Stimulated activated CD8-positive, alpha-beta memory T cell treated with anti-CD3 and anti-CD28 coated beads, Interleukin-15, amount 100 ng/mL, for 48 hours (primary cell): Measurements from ENCODE around the gene CARD14.
"Not testable (repeated sequence)": the region's sequence is repeated elsewhere in the genome, so short reads cannot be mapped to it uniquely, and the experiment has no call there.

Experiments used
- DNase-seq, 2 donors: peaks; one replicate each; pipeline ENCODE4 v3.0.0-alpha.2; 2020; ENCODE audit warnings: low read depth in 2 of 2

CARD14 gene

DNA sequence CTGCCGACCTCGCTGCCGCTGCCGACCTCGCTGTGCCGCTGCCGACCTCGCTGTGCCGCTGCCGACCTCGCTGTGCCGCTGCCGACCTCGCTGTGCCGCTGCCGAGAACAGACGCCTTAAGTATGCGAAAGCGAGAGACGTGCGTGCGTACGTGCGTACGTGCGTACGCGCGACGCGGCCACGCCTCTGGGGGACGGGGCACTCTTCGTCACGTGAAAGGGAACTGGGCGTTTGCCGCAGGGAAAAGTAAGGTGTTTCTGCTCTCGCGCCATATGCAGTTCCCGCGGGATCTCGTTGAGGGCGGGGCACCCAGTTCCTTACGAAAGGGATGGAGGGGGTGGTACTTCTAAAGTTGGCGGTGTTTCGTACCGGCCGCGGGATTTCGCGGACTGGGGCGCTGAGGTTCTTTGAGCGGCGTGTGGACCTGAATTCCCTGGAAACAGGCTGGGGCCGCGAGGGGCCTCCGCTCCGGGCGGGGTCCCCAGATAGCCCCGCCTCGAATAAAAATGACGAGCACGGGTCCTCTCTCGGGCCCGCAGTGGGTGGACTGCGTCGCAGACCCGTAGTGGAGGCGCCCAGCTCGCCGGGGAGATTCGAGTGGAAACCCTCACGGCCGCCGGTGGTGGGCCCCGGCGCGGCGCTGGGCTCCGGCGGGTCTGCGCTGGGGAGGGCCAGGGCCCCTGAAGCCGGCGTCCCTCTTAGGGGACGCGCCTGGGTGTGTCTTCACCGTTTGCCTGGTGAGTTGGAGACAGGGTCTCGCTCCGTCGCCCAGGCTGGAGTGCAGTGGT lies 22.6 kb upstream of the CARD14 start, which contains the start of gene EIF4A3:
Gene EIF4A3 (minus strand): TSS at position 94 of the 788 bp plus-strand sequence. CDS start 167 bp downstream, outside the sequence.
- peak; percentile 94 to 97 for DNase-seq

DNA sequence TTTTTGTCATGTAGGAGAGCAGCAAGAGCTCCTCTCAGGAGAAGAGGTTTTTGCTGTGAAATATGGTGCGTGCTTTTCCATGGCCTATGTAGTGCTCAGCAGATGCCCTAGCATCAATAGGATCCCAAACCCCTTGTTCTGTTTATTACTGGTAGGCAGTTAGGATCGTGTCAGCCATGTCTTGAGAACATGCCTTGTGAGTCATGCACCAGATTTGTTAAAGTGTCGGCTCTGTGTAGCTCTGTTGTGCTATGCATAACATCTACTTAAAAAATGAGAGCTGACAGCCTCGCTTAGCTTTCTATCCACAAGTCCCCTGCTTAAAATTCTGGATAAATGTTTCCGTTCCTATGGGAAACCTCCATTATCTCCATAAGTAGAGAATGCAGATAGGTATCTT lies 18.5 kb upstream of the CARD14 start:
- DNase-seq: no peak

DNA sequence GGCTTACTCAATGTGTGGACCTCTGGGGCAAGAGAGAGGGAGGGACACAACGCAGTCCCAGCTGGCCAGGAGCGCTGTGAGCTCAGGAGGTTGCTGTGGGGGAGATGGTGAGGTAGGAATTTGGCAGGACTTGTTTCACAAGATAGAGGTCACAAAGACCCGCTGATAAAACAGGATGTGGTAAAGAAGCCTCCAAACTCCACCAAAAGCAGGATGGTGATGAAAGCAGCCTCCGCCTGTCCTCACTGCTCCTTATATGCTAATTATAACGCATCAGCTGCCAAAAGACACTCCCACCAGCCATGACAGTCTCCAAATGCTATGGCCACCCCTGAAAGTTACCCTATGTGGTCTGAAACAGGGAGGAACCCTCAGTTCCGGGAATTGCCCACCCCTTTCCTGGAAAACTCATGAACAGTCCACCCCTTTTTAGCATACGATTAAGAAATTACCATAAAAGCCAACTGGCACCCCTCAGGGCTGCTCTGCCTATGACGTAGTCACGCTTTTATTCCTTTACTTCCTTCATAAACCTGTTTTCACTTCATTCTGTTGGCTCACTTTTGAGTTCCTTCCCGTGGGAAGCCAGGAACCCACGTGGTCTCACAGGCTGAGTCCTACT lies 17.6 kb upstream of the CARD14 start:
- no peak for DNase-seq

DNA sequence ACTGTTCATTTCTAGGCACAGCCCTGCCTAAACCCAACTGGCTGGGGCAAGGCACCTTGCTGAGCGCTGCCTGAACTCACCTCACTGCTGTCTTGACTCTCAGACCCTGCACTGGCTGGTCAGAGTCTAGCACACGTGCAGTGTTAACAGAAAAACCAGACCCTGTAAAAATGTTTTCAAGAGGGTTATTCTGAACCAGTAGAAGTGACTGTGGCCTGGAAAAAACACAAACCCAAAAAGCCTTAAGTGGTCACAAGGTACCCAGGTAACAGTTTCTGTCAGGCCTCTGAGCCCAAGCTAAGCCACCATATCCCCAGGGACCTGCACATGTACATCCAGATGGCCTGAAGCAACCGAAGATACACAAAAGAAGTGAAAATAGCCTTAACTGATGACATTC lies 16.8 kb upstream of the CARD14 start:
- no peak for DNase-seq

DNA sequence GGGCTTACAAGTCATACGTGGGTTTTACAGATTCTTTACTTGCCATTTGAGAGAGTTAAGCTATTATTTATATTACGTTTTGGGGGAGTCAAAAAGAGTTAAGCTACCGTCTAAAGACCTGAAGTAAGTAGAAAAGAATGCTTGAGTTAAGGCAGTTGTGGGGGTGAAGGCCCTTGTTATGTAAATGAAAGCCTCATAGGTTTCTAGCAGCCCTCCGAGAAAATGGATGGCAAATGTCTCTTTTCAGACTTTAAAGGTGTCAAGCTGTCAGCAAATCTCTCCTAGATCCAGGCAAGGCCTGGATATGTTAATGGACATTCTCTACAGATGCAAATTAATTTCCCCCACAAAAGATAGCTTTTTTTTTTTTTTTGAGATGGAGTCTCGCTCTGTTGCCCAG lies 15.7 kb upstream of the CARD14 start:
- no peak for DNase-seq

DNA sequence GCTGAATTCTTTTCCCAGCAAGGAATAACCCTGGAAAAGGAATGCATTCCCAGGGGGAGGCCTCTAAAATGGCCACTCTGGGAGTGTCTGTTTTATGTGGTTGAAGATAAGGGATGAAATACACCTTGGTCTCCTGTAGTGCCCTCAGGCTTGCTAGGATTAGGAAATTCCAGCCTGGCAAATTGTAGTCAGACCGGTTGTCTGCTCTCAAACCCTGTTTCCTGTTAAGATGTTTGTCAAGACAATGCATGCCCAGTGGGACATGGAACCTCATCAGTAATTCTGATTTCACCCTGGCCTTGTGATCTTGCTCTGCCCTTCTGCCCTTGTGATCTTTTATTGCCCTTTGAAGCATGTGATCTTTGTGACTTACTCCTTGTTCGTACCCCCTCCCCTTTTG lies 14.2 kb upstream of the CARD14 start:
- DNase-seq: not testable (repeated sequence)

DNA sequence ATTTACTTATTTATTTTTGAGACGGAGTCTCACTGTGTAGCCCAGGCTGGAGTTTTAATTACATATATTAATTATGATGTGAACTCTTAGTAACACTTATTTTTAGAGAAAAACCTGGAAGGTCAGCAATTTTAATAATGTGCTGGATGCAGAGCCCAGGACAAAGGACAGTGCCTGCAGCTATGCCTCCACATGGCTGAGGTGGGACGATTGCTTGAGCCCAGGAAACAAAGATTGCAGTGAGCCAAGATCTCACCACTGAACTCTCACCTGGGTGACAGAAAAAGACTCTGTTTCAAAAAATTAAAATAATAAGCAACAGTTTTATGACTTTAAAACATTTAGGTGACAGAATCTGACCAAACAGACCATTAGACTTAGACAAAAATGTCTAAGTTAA lies 11.0 kb upstream of the CARD14 start:
- DNase-seq: no peak

DNA sequence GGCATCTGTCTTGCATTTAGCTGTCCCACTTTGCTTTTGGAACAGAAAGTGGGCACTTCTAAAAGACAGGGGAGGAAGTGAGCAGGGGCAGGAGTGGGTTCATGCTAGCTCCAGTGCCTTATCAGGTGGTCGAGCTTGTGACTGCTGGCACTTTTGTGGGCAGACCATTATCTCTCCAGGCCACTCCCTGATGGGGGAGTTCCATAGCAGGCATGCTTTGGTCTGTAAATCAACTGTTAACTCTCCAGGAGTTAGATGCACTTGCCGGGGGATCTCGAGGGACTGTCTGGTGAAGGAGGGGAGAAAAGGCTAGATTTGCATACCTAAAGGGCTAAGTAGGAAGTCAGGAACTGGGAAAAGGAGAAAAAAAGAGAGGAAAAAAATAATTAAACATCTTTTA lies 9.3 kb upstream of the CARD14 start:
- no peak for DNase-seq

DNA sequence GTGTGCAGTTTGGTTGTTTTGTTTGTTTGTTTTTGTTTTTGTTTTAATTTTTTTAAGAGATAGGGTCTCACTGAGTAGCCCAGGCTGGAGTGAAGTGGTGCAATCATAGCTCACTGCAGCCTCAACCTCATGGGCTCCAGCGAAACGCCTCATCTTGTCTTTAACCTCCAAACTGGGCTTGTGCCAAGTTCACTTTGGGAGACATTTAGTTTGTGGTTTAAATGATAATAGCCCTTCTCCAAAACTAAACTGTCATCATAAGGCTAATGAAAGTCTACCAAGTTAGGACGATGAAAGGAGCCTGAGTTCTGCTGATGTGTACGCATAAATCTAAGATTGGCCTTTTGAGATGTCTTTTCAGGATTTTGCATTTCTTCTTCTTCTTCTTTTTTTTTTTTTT lies 6.5 kb upstream of the CARD14 start:
- no peak for DNase-seq

DNA sequence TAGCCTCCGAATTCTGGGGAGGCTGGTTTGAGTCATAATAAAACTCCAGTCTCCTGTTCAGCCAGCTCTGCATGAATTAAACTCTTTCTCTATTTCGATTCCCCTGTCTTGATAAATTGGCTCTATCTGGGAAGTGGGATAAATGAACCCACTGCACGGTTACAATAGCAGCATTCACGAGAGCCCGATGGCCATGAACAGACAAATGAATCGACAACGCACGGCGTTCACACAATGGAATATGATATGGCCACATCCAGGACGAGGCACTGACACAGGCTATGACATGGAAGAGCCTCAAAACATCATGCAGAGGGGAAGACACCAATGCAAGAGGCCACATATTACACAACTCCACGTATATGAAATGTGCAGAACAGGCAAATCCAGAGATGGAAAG lies 5.6 kb upstream of the CARD14 start:
- DNase-seq: no peak

DNA sequence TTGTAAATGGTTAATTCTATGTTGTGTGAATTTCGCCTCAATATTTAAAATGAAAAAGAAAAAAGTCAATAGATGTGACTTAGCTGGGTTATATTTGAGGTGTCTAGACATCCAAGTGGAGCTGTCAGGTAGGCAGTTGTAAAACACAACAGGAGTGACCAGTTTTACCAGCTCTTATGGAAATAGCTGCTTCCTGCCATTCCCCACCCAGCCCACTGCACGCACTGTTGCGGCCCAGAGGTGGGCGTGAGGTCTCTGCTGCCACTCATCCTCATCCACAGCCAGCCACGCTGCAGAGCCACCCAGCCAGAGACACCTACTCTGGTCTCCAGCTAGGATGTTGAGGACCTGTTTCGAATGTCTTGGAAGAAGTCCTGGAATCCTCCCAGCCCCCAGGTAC lies 3.4 kb upstream of the CARD14 start:
- no peak for DNase-seq

DNA sequence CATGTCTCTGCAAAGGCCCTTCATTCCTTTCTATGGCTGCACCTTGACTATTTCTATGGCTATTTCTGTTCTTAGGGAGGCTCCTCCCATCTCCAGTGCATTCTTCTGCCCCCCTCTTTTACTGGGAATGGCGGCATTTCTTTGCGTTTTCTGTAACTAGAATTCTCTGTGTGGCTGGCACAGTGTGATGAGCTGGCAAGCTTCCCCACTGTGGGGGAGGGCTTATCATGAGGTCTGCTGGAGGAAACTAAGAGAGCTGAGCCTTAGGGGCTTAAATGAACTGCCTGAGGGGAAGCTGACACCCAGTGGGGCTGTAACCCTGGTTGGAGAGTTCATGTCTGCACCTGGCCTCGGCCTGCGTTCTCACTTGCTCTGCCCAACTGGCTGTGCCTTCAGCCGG lies 1.5 kb upstream of the CARD14 start:
- no peak for DNase-seq

DNA sequence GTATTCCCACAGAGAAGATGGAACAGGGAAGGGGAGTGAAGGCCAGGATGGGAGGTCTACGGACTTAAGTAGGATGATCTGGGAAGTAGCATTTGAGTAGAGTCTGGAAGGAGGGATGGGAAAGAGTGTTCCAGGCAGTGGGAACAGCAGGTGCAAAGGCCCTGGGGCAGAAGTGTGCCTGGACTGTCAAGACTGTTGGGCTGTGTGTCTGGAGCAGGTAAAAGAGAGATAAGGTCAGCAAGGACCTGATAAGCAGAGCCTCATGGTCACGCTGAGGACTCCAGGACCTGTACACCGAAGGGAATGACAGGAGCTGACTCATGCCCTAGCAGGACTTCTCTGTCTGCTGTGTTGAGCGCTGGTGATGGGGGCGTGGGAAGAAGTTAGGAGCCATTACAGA lies 723 bp upstream of the CARD14 start:
- no peak for DNase-seq

DNA sequence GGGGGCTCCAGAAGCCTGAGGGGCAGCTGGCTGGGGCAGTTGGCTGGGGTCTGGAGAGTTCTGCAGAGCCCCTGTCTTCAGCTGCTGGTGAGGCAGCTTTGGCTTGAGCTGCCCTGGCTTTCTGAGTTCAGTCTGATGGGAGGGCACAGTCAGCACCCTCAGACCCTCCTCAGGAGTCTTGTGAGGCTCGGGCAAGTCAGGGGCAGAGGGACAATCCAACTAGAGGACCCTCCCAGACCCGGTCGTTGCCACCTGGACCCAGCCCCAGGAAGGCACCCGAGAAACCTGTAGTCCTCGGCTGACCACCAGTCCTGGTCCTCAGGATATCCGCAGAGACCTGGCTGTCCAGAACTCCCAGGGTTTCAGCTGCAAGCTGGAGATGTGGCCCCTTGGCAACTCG lies 1.9 kb downstream of the CARD14 start:
- no peak for DNase-seq

DNA sequence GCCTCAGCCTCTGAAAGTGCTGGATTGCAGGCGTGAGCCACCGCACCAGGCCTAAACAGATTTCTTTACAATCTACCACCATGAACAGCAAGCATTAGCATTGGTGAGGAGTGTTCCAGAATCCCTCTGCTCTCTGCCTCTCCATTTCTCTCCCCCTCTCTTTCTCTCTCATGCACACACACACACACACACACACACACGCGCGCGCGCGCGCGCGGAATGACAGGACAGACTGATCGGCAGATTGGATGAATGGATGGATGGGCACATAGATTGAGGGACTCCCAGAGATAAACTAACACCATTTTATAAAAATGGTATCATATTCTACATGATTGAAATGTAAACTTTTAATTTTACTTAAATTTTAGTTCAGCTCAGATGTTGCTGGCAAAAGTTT lies 3.3 kb downstream of the CARD14 start:
- DNase-seq: no peak

DNA sequence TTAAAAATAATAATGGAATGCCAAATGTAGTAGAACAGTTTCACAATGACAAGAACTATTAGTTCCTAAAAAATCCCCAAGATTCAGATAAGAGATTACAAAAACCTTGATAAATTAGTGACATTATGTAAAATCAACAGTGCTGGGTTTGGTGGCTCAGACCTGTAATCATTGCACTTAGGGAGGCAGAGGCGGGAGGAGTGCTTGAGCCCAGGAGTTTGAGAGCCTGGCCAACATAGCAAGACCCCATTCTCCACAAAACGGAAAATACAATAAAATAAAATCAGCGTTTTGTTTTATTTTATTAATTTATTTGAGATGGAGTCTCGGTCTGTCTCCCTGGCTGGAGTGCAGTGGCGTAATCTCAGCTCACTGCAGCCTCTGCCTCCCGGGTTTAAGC lies 4.1 kb downstream of the CARD14 start:
- DNase-seq: no peak

DNA sequence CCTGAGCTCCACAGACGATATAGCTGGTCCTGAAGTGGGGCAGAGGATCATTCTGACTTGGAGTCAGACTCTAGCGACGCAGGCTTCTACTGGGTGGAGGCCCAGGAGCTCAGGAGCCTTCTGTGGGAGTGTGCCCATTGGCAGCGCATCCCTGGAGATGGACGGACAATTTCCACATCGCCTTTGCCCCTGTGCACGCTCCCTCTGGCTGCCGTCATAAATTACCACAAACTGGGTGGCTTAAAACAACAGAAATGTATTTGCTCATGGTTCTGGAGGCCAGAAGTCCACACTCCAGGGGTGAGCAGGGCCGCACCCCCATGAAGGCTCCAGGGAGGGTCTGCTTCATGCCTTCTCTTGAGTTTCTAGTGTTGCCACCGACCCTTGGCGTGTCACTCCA lies 6.9 kb downstream of the CARD14 start:
- no peak for DNase-seq

DNA sequence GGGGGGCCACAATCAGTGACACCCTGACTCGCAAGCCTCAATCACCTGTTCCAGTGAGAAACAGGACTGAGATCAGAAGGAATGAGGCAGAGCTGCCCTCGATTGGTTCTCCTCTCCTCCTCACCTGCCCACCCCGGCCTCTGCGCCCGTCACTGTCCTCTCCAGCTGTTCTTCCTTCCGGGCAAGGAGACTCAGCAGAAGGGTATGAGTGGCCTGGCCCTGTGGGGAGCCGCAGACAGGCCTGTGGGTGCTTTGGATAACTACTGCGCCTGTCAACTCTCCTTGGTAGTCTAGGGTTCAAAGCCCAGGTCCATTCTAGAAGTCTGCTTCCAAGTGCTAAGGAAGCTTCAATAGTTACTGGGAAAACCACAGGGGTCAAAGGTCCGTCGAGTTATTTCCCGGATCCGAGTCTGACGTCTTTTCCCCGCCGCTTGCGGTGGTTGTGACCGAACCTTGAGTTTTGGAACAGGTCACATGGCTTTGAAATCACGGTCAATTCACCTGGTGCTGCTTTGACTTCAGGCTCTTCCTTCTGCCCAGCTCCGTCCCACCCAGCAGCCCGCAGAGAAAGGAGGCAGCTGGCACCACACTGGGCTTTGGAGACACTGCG lies 8.3 kb downstream of the CARD14 start:
- DNase-seq: no peak

DNA sequence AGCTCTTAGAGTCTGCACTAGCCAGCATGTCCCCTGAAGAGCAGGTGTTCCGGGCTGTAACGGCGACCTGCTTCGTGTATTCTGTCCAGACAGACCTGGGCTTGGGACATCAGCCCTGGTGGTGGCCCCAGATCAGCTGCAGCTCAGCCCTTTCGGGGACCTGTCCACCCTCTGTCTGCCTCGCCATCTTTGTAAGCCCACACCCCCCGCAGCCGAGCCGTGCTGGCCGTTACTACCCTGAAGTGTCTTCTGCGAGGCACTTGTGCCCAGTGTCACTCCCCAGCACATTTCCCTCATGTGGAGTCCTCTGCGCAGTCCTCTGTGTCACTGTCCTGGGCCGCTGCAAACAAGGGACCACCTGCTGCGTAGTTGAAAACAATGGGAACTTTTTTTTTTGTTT lies 10.4 kb downstream of the CARD14 start:
- DNase-seq: no peak

DNA sequence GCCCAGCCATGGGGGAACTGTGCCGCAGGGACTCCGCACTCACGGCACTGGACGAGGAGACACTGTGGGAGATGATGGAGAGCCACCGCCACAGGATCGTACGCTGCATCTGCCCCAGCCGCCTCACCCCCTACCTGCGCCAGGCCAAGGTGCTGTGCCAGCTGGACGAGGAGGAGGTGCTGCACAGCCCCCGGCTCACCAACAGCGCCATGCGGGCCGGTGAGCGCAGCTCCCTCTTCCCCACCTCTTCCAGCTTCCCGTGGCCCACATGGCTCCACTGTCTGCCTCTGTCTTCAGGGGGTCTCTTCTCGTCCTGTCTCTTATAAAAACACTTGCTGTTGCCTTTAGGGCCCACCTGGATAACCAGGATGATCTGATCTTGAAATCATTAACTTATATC lies 11.6 kb downstream of the CARD14 start:
- DNase-seq: no peak

DNA sequence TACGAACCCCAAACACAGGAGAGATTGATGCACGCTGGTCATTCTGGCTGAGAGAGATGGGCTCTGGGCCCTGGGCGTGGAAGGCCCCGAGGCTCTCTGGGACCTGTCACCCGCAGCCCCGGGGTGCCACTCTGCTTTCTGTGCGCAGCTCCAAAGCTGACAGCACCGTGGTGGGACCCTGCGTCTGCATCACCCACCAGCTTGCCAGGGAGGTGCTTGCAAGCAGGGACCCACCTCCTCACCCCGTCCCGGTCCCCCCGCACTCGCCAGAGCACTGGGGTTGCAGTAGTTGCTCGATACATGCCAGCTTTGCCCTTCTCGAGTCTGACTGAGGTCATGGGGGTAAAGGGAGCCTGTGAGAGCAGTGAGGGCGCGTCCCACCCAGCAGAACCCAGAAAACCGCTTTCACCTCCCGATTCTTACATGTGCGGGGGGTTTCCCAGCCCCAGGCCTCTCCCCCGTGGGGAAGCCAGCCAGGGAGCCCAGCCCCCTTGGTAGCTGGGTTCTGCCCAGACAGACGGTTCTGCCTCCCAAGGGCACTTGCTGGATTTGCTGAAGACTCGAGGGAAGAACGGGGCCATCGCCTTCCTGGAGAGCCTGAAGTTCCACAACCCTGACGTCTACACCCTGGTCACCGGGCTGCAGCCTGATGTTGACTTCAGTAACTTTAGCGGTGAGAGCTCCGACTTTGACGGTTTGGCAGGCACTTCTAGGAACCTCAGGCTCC lies 12.5 kb downstream of the CARD14 start:
- no peak for DNase-seq

DNA sequence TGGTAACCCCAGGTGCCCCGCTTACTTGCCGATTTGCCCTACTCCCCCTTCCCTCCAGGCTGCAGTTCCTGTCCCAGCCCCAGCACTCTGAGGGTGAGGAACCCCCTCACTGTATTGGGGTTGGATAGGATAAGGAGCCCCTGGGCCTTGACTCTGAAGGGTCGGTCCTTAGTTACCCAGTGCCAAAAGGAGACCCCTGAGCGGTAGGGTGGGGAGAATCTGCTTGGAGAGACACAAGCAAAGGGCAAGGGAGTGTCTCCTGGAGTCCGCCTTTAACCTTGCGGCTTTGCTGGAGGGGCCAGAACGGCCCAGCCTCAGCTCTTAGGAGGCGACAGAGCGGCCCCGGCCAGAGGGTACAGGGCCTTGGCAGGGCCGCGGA lies 13.0 kb downstream of the CARD14 start:
- no peak for DNase-seq
